Measurements from ENCODE around the gene FARP1.

The FARP1 gene

GRCh38 chr13:98454389-98454881, 311.5 kb downstream of the FARP1 start:
- TF ChIP-seq SIN3A (IDR thresholded peaks at IDR 0.05; ENCODE audit: borderline replicate concordance, insufficient read depth, low read length) (no peak), FOXP2 (optimal IDR thresholded peaks at IDR 0.05; ENCODE audit: borderline replicate concordance, extremely low read depth, extremely low read length, insufficient read depth) (no peak), POLR2AphosphoS5 (IDR thresholded peaks at IDR 0.05; ENCODE audit: low read depth, low read length) (no peak), REST (IDR thresholded peaks at IDR 0.05; ENCODE audit: insufficient read depth in 1 of 2, low read depth in 2 of 2, low read length in 2 of 2) (no peak), TAF1 (IDR thresholded peaks at IDR 0.05; ENCODE audit: borderline replicate concordance, insufficient read depth, low read length) (no peak)

- no peak for TF ChIP-seq REST (IDR thresholded peaks at IDR 0.05; ENCODE audit: insufficient read depth in 1 of 2, low read depth in 2 of 2, low read length in 2 of 2)
Observed at GRCh38 chr13:98456413-98456845, 313.5 kb downstream of the FARP1 start.

GRCh38 chr13:98457053-98457452, 314.2 kb downstream of the FARP1 start:
- TF ChIP-seq POLR2AphosphoS5 (IDR thresholded peaks at IDR 0.05; ENCODE audit: low read depth, low read length) (no peak), SIN3A (IDR thresholded peaks at IDR 0.05; ENCODE audit: borderline replicate concordance, insufficient read depth, low read length) (no peak), FOXP2 (optimal IDR thresholded peaks at IDR 0.05; ENCODE audit: borderline replicate concordance, extremely low read depth, extremely low read length, insufficient read depth) (no peak), REST (IDR thresholded peaks at IDR 0.05; ENCODE audit: insufficient read depth in 1 of 2, low read depth in 2 of 2, low read length in 2 of 2) (no peak), TAF1 (IDR thresholded peaks at IDR 0.05; ENCODE audit: borderline replicate concordance, insufficient read depth, low read length) (no peak)

- TF ChIP-seq POLR2AphosphoS5 (IDR thresholded peaks at IDR 0.05; ENCODE audit: low read depth, low read length) (no peak), SIN3A (IDR thresholded peaks at IDR 0.05; ENCODE audit: borderline replicate concordance, insufficient read depth, low read length) (no peak), TAF1 (IDR thresholded peaks at IDR 0.05; ENCODE audit: borderline replicate concordance, insufficient read depth, low read length) (no peak), REST (IDR thresholded peaks at IDR 0.05; ENCODE audit: insufficient read depth in 1 of 2, low read depth in 2 of 2, low read length in 2 of 2) (no peak), FOXP2 (optimal IDR thresholded peaks at IDR 0.05; ENCODE audit: borderline replicate concordance, extremely low read depth, extremely low read length, insufficient read depth) (no peak)
Observed at GRCh38 chr13:98458431-98458830, 315.5 kb downstream of the FARP1 start.

- no peak for TF ChIP-seq POLR2AphosphoS5 (IDR thresholded peaks at IDR 0.05; ENCODE audit: low read depth, low read length)
- no peak for TF ChIP-seq FOXP2 (optimal IDR thresholded peaks at IDR 0.05; ENCODE audit: borderline replicate concordance, extremely low read depth, extremely low read length, insufficient read depth)
- no peak for TF ChIP-seq TAF1 (IDR thresholded peaks at IDR 0.05; ENCODE audit: borderline replicate concordance, insufficient read depth, low read length)
- no peak for TF ChIP-seq SIN3A (IDR thresholded peaks at IDR 0.05; ENCODE audit: borderline replicate concordance, insufficient read depth, low read length)
- no peak for TF ChIP-seq REST (IDR thresholded peaks at IDR 0.05; ENCODE audit: insufficient read depth in 1 of 2, low read depth in 2 of 2, low read length in 2 of 2)
Observed at GRCh38 chr13:98459171-98459681, 316.3 kb downstream of the FARP1 start.

Measured in PFSK-1 (cell line).